ENCODE data around the gene PDE6B.
"Not testable (repeated sequence)": the region's sequence is repeated elsewhere in the genome, so short reads cannot be mapped to it uniquely, and the experiment has no call there.

PDE6B gene

DNA sequence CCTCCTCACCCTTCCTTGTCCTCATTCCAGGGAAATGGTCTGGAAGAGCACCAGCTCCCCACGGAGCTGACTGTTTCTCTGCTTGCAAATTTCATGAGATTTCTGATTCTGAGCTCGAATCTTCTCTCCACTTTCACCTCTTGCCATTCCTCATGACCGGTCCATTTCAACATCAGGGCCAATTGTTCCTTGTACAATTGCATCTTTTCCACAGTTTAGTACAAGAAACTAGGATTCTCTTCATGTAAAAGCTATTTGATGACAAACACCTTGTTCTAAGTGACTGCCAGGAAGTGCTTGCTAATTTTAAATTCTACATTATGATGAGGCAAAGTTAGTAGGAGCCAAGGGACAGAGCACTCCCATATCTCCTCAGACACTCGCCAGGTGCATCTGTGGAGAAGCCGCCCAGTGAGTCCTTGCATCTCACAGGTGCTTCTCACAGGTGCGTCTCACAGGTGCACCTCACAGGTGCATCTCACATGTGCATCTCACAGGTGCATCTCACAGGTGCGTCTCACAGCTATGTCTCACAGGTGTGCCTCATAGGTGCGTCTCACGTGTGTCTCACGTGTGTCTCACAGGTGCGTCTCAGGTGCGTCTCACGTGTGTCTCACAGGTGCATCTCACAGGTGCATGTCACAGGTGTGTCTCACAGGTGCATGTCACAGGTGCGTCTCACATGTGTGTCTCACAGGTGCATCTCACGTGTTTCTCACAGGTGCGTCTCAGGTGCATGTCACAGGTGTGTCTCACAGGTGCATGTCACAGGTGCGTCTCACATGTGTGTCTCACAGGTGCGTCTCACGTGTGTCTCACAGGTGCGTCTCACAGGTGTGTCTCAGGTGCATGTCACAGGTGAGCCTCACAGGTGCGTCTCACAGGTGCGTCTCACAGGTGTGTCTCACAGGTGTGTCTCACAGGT is 3.0 kb upstream of the PDE6B start:
- no peak for DNase-seq (ENCODE audit: low read depth)

DNA sequence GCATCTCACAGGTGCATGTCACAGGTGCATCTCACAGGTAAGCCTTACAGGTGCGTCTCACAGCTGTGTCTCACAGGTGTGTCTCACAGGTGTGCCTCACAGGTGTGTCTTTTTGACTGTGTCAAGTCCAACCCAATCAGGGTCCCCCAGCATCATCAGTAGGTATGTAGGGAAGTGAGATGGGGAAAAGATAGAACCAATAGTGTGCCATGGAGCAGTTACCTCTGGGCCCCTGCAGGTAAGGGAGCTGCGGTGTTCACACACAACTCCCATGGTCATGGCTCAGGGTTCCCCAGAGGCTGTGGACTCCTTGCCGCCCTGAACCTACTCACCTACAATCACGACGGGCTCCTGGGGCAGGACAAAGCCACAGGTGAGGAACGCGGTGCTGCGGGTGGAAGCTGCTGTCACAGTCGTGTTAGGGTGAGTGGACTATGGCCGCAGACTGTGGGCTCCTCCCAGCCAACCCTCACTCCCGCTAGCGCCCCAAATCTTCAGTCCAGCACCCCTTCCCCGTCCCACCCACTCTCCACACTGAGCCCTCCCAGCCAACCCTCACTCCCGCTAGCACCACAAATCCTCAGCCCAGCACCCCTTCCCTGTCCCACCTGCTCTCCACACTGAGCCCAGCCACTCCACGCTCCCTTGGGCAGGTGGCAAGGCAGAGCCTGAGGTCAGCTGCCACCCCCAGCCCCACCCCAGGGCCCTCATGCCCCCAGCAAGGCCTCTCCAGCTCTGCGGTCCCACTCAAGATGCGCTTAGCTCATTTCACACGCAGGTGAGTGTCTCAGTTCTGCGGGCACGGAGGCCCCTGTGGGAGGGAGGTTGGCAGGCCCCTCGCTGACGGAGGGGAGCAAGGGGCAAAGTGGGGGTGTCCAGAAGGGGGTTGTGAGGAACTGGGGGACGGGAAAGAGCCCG is 2.1 kb upstream of the PDE6B start:
- DNase-seq (ENCODE audit: low read depth), result no peak

DNA sequence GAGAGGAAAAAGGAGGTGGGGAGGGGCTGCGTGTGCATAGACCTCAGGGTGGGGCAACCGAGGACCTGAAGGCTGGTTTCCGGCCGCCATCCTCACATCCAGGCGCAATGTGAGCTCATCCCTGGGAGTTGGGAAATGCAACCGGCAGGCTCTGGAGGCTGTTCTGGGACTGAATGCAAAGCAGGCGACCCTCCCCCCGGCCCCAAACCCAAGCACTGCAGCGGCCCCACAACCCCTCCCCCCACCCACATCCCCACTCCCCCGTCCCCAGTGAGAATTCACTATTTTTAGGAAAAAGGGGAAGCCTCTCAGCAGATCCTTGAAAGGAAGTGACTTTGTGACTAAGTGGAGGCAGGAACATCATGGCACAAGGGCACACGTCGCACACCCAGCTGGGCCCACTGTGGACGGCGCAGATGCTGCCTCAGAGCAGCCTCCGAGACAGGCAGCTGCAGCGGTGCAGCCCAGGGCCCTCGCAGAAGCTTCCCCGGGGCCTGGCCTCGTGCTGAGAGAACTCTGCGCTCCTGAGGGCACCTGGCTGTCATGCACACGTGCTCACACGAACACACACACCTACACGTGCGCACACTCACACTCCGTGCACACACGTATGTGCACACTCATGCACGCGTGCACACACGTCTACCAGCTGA is 1.3 kb upstream of the PDE6B start:
- DNase-seq (ENCODE audit: low read depth), result no peak

DNA sequence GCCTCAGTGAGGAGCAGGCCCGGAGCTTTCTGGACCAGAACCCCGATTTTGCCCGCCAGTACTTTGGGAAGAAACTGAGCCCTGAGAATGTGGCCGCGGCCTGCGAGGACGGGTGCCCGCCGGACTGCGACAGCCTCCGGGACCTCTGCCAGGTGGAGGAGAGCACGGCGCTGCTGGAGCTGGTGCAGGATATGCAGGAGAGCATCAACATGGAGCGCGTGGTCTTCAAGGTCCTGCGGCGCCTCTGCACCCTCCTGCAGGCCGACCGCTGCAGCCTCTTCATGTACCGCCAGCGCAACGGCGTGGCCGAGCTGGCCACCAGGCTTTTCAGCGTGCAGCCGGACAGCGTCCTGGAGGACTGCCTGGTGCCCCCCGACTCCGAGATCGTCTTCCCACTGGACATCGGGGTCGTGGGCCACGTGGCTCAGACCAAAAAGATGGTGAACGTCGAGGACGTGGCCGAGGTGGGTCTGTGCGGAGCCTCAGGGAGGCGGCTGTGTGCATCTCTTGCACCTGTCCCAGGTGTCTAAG is 323 bp downstream of the PDE6B start:
- DNase-seq (ENCODE audit: low read depth), result no peak

DNA sequence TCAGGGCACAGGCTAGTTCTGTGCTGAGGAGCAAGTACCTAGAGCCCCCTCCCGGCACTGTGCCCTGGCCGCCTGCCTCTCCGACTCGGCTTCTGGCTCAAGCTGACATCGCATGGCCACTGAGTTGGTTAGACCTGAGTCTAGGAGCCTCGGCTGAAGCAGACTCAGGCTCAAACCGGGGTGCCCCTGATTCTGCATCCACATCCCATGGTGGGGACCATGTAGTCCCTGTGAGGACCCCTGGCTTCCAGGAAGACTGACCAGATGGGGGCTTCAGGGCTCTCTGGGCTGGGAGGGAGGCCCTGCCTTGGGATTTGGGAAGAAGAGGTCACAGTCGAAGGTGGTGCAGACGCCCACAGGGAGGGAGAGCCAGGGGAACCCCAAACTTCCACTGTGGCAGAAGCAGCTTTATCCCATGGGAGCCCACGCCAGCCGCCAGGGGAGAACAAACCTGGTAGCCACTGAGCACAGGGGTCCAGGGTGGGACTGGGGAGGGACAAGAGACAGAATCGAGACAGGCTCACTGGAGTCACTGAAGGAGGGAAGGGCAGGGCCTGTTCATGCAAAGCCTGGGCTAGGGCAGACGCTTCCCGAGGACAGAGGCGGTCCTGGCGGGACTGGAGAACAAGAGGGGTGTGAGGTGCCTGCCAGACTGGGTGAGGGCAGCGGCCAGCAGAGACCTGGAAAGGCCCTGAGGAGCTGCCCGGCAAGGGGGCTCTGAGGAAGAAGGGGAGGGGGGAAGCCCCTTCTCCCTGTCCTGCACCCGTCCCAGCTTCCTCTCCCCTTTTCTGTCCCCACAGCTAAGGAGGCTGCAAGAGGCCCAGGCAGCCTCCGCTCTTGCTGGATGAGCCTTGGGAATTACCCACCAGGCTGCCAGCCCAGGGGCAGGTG is 1.1 kb downstream of the PDE6B start:
- no peak for DNase-seq (ENCODE audit: low read depth)

DNA sequence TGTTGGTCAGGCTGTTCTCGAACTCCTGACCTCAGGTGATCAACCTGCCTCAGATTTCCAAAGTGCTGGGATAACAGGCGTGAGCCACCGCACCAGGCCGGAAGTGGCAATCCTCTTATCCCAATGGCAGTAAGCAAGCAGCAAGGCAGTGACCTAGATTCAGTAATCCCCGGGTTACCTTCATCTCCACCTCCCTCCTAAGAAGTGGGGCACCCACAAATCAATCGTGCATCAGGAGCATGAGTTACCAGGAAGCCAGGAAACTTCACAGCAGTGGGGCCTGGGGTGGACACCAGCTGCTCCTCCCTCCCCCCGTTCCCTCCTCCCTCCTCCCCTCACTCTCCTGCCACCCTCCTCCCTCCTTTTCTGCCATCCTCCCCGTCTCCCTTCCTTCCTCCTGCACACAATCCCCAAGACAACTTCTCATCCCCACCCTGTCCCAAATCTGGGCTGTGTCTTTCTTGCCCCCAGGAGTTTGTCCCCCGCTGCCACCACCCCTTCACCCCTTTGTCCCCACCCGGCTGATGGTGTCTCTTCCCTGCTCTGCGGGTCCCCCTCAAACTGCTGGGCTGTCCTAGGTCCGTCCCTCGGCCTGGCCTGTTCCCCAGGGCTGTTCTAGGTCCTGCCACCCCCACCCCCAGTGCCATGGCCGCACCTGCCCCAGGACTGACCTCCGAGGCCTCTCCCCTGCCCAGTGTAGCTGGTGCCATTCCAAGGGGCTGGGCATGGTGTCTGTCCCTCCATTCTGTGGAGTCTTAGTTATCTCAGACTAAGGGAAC is 2.2 kb downstream of the PDE6B start:
- no peak for DNase-seq (ENCODE audit: low read depth)

DNA sequence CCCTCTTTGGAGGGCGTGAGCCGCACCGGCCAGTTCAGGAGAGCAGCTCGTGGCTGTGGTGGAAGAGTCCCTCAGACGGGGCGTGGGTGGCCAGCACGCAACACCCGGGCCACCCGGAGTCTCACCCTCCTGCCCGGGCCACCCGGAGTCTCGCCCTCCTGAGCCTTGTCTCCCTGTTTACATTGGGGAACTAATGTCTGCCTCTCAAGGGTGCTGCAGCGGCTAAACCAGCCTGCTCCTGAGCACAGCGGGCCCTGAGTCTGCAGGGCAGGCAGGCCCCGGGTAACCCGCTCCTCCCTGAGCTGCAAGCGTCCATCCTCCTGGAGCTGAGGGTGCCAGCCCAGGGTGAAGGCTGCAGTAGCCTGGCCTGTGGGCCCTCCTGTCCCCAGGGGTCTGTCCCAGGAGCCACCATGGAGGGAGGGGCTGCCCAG is 3.0 kb downstream of the PDE6B start:
- no peak for DNase-seq (ENCODE audit: low read depth)

DNA sequence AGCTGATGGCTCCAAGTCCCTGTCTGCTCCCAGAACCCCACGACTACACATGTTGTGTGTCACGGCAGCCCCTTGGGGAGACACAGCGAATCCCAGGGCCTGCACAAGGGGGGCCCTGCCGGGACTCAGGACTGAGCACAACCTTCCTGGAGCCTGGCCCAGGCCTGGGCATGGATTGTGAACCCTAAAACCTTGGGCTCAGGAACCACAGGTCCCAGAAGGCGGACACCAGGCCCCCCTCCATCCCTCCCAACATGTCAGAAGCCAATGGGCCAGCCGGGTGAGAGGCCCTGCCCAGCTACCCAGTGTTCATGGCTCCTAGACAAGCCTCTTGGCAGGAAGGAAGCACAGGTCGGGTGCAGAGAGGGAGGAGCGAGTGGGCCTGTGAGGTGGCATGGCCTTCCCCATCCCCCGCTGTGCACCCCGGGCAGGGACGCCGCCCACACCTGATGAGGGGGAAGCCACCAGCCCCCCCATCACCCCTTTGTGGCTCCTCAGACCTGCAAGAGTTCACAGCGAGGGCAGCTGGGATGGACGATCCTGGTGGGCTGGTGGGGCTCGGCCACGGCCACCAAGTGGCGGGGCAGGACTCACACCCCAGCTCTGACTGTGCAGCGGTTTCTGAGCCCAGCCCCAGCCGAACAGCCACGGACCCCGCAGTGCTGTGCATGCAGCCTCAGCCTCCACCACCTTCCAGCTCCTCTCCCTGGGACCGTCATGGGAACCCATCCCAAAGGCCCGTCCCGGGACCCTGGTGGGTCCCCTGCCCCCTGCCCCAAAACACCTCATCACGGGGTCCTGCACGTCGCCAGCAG is 3.7 kb downstream of the PDE6B start:
- DNase-seq (ENCODE audit: low read depth), result no peak

DNA sequence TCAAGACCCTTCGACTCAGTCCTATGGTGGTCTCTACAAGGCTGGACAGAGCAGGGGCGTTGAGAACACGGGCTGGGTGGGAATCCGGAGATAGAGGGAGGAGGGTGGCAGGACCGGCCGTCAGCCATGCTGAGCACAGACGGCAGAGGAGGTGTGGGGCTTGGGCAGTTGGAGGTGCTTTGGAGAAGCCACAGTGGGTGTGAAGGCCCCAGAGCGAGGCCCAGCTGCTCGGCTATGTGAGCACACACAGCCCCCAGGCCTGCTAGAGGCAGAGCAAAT is 4.2 kb downstream of the PDE6B start:
- DNase-seq (ENCODE audit: low read depth), result no peak

DNA sequence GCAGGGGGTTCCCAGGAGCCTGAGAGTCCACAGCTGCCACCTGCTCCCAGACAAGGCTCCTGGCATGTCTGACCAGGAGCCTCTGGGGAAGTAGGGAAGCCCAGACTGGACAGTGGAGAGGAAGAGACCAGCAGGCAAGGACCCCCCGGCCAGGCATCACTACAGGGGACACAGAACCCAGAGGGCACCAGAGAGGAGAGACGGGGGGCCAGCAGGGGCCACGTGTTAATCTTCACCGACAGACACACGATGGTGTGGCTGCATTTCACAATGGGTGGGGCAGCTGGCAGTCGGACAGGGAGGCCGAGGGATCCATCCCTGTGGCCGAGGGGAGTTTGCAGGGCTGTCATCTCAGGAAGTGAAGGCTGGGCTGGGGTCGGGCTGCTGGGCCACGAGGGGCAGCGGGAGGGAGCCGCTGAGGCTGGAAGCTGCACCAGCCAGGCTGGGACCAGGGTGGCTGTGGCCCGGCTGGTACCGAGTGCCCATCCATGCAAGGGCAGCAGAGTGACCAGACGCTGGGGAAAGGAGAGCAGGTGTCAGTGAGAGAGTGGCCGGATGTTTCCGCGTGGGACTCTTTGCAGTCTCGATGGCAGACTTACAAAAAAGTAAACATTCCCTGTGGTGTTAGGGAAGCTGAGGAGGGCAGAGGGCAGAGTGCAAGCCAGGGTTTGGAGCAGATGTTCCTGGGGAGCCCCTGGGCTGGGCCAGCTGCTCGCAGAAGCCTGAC is 4.7 kb downstream of the PDE6B start:
- DNase-seq (ENCODE audit: low read depth), result no peak

DNA sequence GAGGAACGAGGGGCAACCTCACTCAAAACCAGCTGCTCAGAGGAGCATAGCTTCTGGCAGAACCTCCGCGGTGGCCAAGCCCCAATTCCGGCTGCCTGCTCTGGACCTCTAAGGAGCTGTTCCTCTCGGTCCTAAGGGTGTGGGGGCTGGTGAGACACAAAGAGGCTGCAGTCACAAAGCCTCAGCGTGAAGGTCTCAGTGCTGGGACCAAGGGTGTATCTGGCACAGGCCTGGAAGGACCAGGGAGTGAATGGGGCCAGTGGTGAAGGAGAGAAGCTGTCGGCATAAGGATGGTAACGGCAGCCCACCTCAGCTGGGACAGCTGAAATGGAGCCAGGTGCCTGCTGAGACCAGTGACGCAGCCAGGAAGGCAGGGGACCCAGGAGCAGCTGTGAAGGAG is 5.3 kb downstream of the PDE6B start:
- DNase-seq (ENCODE audit: low read depth), result no peak

DNA sequence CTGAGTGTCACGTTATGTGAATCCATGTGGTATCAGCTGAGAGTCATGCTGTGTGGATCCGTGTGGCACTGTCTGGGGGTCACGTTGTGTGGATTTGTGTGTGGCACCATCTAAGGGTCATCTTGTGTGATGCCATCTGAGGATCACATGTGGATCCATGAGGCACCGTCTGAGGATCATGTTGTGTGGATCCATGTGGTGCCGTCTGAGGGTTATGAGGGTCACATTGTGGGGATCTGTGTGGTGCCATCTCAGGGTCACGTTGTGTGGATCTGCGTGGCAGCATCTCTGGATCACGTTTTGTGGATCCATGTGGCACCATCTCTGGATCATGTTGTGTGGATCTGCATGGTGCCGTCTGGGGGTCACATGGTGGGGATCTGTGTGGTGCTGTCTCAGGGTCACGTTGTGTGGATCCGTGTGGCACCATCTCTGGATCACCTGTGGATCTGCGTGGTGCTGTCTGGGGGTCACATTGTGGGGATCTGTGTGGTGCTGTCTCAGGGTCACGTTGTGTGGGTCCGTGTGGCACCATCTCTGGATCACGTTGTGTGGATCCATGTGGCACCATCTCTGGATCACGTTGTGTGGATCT is 6.9 kb downstream of the PDE6B start:
- DNase-seq (ENCODE audit: low read depth), result no peak

DNA sequence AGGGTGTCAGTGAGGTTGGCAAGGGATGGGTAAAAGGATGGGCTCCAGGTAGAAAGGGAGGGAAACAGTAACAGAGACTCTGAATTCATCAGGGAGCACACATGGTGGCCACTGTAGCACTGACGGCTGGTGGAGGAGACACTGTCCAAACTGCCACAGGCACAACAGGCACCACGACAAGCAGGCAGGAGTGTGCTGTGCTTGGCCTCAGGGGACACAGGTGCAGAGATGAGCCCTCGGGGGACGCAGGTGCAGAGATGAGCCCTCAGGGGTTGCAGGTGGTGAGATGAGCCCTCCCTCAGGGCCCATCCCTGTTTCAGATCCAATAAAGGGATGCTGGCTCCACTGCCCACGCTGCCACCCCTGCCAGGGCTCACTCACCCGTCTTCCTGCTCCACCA is 7.6 kb downstream of the PDE6B start:
- DNase-seq (ENCODE audit: low read depth), result no peak

DNA sequence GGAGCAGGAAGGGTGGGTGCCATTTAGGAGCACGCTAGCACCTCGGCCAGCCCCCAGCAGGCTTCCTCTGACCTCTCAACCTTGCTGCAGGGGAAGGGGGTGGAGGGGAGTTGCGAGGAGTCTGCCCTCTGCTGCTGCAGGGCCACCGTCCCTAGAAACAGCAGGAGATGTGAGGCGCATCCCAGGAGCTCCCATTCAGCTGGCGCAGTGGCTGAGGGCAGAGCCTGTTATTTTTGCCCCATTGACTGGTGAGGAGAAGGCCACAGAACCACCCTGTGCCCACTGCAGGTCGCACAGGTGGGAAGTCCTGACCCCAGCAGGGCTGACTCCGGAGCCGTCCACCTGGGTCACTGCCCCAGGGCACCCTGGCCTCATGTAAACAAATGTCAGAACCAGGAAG is 8.0 kb downstream of the PDE6B start:
- DNase-seq (ENCODE audit: low read depth), result no peak

DNA sequence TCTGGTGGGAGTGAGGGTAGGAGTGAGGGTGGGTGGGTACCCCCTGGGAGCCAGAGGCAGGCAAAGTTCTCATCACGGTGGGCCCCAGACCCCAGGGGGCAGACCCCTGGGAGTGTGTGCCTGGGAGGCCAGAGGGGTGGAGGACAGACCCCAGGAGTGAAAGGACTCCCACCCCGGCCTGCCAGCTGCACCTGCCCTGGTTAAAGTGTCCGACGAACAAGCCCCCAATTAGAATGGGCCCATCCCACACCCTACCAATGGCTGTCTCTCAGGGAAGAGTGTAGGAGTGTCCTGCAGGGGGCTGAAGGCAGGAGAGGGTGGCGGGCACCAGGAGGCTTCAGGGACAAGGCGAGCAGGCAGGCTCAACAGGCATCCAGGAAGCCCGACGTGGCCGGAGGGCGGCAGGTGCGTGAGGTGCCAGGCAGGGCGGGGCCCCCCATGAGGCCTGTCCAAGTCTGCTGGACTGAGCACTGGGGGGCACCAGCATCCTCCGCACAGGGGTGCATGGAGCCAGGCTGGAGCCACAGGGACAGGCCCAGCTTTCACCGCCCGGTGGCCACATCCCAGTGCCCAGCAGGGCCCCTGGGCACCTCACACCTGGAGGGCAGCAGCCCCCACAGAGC is 8.7 kb downstream of the PDE6B start:
- no peak for DNase-seq (ENCODE audit: low read depth)

DNA sequence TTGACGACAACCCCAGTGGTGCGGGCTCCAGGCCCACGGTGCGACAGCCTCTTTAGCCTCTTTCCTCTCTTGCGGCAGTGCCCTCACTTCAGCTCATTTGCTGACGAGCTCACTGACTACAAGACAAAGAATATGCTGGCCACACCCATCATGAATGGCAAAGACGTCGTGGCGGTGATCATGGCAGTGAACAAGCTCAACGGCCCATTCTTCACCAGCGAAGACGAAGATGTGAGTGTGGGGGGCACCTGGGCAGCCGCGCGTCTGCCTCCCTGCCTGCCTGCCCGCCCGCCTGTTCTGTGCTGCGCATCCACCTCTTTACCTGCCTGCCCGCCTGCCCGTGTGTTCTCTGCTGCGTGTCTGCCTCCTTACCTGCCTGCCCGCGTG is 9.2 kb downstream of the PDE6B start:
- no peak for DNase-seq (ENCODE audit: low read depth)

DNA sequence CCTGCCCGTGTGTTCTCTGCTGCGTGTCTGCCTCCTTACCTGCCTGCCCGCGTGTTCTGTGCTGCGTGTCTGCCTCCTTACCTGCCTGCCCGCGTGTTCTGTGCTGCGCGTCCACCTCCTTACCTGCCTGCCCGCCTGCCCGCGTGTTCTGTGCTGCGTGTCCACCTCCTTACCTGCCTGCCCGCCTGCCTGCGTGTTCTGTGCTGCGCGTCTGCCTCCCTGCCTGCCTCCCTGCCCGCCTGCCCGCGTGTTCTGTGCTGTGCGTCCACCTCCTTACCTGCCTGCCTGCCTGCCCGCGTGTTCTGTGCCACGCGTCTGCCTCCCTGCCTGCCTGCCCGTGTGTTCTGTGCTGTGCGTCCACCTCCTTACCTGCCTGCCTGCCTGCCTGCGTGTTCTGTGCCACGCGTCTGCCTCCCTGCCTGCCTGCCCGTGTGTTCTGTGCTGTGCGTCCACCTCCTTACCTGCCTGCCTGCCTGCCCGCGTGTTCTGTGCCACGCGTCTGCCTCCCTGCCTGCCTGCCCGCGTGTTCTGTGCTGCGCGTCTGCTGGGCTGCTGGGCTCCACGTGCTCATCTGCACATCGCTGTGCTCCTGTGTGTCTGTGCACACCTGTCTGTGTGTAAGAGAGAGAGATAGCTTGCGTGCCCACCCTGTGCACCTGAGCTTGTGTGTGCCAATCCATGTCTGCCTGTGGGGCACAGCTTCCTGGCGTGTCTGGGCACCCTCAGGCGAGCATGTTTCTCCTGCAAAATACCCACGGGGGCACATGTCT is 9.9 kb downstream of the PDE6B start:
- not testable (repeated sequence) for DNase-seq (ENCODE audit: low read depth)
